AG04449 (cell line): ENCODE results near the gene PRICKLE2.

Experiments
- CTCF ChIA-PET: fragments of 350-600 bp; formaldehyde crosslinking; extraction: SDS; loops from one replicate; lab custom pipeline; 2021; ENCODE audit warnings: antibody characterized with exemption; lab: Yijun Ruan, JAX
- POLR2A ChIA-PET: fragments of 400-600, 350-600 bp; formaldehyde crosslinking; extraction: SDS; loops from one replicate; lab custom pipeline; 2020; ENCODE audit warnings: antibody characterized with exemption, inconsistent platforms; lab: Yijun Ruan, JAX
- DNase-seq: peaks from one replicate; pipeline ENCODE4 v3.0.0-alpha.2; 2010; ENCODE audit warnings: low read depth, low spot score
- H3K4me3 ChIP-seq: 2 replicates; pipeline ENCODE4 v1.5.1; 2011; ENCODE audit warnings: low read depth, mild to moderate bottlenecking, control low read depth, low read length
- CTCF ChIP-seq: IDR thresholded peaks from one replicate; pipeline ENCODE4 v1.5.1; 2011; ENCODE audit warnings: mild to moderate bottlenecking, moderate library complexity, low read length, control low read depth, inconsistent platforms; ENCODE audit not compliant: insufficient read depth; ENCODE audit errors: missing control alignments

The PRICKLE2 gene

GRCh38 chr3:64213224-64213878 lies 11.9 kb downstream of the PRICKLE2 start:
- H3K4me3 ChIP-seq = no peak overlapping the region
- CTCF ChIA-PET = interaction anchor here (1.6 kb wide), 1 partner anchor 10 kb away, joined by 5 read pairs; no protein-coding TSS in a partner anchor
- POLR2A ChIA-PET = no interaction called here
- TF ChIP-seq CTCF = no peak
- no peak for DNase-seq

GRCh38 chr3:64209866-64210621 lies 15.2 kb downstream of the PRICKLE2 start:
- no peak for DNase-seq
- CTCF ChIA-PET = no interaction called here
- no peak overlapping the region for H3K4me3 ChIP-seq
- POLR2A ChIA-PET = no interaction called here
- no peak for TF ChIP-seq CTCF

- no peak for TF ChIP-seq CTCF
- no peak overlapping the region for H3K4me3 ChIP-seq
- no peak for DNase-seq
- CTCF ChIA-PET = interaction anchor here (0.7 to 2.9 kb wide), 9 partner anchors 9 to 193 kb away, joined by 3 to 18 read pairs (median 4); no protein-coding TSS in a partner anchor
- POLR2A ChIA-PET = interaction anchor here (1.1 kb wide), 1 partner anchor 9 kb away, joined by 3 read pairs; no protein-coding TSS in a partner anchor
These were observed 17.8 kb downstream of the PRICKLE2 start for GRCh38 chr3:64207289-64208080.

- ChIA-PET POLR2A (no interaction called here), CTCF (interaction anchor here (2.9 kb wide), 1 partner anchor 12 kb away, joined by 12 read pairs; no protein-coding TSS in a partner anchor)
- no peak for DNase-seq
- H3K4me3 ChIP-seq = no peak overlapping the region
- no peak for TF ChIP-seq CTCF
These were observed 21.0 kb downstream of the PRICKLE2 start for GRCh38 chr3:64203969-64204908.

- DNase-seq = no peak
- no peak for TF ChIP-seq CTCF
- CTCF ChIA-PET = no interaction called here
- POLR2A ChIA-PET = no interaction called here
- H3K4me3 ChIP-seq = no peak overlapping the region
These were observed 22.1 kb downstream of the PRICKLE2 start for GRCh38 chr3:64203216-64203615.
